ENCODE measurements around the gene RHEBL1.

The RHEBL1 gene

DNA sequence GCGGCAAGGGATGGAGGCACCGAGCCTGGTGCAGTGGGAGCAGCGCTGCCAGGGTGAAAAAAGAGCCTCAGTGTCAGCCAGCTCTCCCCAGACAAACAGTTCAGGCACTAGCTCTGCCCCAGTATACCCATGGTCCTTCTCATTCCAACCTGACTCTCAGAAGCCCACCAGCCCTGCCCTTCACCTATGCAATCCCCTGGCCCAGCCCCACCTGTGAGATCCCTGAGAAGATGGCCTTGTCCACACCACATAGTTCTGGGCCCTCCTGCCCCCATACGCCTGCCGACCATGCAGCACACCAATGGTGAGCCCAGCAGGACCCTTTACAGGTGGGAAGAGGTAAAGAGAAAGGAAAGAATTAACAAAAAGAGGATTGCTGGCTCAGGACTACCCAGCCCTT lies 15.7 kb downstream of the RHEBL1 start:
- DNase-seq: no peak

GRCh38 chr12:49052451-49053208 lies 17.1 kb downstream of the RHEBL1 start:
- DNase-seq: no peak

DNA sequence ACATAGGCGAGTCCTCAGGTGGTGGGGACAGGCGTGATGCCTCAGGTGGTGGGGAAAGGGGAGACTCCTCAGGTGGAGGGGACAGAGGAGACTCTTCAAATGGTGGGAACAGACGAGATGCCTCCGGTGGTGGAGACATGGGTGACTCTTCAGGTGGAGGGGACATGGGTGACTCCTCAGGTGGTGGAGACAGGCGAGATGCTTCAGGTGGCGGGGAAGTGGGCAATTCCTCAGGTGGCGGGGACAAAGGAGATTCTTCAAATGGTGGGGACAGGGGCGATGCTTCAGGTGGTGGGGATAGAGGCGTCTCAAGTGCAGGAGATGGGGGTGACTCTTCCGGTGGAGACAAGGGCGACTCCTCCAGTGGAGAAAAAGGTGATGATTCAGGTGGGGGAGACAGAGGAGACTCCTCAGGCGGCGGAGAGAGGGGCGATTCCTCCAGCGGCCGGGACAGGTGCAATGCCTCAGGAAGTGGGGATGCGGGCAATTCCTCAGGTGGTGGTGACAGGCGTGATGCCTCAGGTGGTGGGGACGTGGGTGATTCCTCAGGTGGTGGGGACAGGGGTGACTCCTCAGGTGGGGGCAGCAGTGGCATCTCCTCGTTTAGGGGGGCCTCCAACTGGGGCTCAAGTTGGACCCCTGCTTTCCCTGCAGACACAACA lies 17.9 kb downstream of the RHEBL1 start:
- no peak for DNase-seq

- DNase-seq: no peak
Observed at GRCh38 chr12:49051373-49051764, 18.4 kb downstream of the RHEBL1 start.

- DNase-seq: no peak
Observed at GRCh38 chr12:49050507-49051372, 19.0 kb downstream of the RHEBL1 start.

GRCh38 chr12:49049566-49050224 lies 20.1 kb downstream of the RHEBL1 start:
- DNase-seq: no peak

- no peak for DNase-seq
Observed at GRCh38 chr12:49048953-49049352, 20.8 kb downstream of the RHEBL1 start.

GRCh38 chr12:49046129-49046895 lies 23.5 kb downstream of the RHEBL1 start:
- DNase-seq: no peak

DNA sequence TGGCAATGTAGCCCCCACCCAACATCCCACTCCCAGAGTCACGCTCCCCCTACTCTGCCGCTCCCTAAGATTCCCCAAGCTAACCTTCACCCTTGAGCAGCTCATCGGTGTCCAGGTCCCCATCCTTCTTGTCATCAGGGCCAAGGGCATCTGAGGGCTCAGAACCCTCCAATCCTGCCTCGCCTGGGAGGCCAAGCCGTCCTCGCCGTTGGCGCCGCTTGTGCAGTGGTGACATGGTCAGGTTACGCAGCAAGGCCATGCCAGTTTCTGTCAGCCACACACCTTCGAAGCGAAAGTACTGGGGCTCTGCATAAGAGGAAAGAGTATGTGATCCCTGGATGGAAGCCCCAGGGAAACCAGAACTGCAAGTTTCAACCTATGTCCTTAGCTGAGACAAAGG lies 25.1 kb downstream of the RHEBL1 start:
- DNase-seq: no peak

- no peak for DNase-seq
Observed at GRCh38 chr12:49043856-49044258, 25.9 kb downstream of the RHEBL1 start.

- no peak for DNase-seq
Observed at GRCh38 chr12:49043241-49043640, 26.5 kb downstream of the RHEBL1 start.

GRCh38 chr12:49041881-49042484 lies 27.8 kb downstream of the RHEBL1 start:
- DNase-seq: no peak

GRCh38 chr12:49041036-49041880 lies 28.5 kb downstream of the RHEBL1 start:
- no peak for DNase-seq

GRCh38 chr12:49040364-49040855 lies 29.4 kb downstream of the RHEBL1 start:
- DNase-seq: no peak

DNA sequence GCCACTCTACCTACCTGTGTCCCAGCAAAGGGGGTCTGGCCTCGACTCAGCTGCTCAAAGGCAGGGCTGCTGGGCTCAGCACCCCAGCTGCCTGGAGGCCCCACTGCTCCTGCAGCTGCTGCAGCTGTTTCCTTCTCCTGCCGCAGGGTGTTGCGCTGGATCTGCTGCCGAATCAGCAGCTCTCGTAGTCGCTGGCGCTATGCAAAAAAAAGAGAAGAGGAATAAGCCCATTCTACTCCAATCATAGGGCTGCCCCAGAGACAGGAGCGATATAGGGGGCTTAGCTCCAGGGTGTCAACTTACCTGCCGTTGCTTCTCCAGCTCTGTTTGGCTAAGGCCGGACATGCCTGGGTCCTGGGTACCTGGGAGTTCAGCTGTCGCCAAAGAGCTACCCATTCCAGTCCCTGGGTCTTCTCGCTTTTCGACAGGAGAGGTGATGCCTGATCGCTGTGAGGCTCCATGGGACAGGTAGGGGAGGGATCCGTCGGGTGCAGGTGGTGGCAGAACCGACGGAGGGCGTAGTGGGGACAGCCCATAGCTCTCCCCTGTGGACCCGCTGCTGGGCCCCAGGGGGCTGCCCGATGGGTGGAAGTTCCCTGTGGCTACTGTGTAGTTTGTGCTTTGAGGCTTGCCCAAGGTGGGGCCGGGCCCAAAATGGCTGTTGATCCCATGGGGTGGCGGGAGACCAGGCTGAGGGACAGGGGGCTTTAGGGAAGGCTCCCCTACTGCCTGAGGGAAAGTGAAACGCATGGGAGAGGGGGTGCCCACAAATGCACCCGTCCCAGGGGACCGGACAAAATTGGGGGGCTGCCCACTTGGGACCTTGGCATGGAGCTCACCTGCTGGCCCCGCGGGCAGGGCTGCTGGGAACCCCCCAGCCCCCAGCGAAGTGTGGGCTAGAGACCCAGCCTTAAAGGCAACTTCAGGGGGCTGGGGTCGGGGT lies 30.1 kb downstream of the RHEBL1 start:
- DNase-seq: no peak

- no peak for DNase-seq
Observed at GRCh38 chr12:49038291-49038955, 31.4 kb downstream of the RHEBL1 start.

DNA sequence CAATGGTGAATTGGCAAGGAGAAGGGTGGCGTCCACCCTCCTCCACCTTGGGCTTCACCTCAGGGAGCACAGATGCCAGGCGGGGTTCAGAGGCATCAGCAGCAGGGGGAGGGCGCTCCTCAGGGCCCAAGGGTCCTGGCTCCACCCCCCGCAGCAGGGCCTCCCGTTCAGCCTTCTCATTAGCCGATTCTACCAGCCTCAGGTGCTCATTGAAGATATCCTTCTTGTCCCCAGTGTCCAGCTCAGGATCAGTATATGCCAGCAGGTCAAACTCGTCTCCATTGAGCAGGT lies 31.9 kb downstream of the RHEBL1 start:
- no peak for DNase-seq

DNA sequence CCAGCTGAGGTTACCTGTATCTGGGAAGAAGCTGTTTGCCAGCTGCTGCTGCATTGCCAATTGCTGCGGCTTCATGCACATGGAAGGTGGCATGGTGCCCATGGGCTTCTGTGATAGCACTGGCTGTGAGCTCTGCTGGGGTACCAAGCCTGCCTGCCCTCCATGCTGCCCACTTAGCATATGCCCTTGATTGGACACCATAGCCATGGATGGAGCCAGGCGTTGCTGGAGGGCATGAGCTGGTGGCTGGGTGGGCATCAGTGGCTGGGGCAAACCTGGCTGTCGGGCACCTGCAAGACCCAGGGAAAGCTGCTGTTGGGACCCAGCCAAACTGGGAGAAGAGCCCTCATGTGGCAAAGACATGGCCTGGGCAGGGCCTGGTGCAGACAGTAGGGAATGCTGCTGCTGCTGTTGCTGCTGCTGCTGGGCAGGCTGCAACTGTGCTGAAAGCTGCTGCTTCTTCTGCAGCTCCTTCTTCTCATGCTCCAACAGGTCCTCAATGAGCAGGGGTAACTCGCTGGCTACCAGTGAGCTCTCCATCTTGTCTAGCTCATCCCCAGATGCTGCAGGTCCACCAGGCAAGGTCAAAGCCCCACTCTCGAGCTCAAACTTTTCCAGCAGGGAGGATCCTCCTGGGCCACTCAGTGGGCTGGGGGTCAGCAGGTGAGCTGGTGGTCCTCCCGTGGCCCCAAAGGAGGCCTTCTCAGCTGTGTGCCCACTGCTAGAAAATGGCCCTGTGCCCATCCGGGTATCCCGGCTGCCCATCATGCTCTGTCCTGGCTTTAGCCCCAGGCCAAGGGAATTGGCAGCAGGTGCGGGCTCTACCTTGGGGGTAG lies 32.5 kb downstream of the RHEBL1 start:
- no peak for DNase-seq
